K562 (cell line): ENCODE data around the gene GP1BB. TPM values are rescaled to one million over a fixed set of nuclear protein-coding genes. Genes with fewer than 3 reads are reported as not detected.
A peak's percentile ranks its signal among the peaks of the same experiment; 100 is the strongest.

Source experiments
- BCOR ChIP-seq: fragments of 450-650 bp; IDR thresholded peaks from 2 replicates; pipeline ENCODE4 v1.6.1; 2016
- BRCA1 ChIP-seq, 2 experiments: fragments of 450-650 bp in 1 of 2; sonication (generic) in 1 of 2; formaldehyde crosslinking in 1 of 2; IDR thresholded peaks; 2 replicates each; pipeline versions ENCODE4 v1.5.0 to v1.6.1; 2017 to 2020; ENCODE audit warnings: mild to moderate bottlenecking in 1 of 2, missing genetic modification reagents in 1 of 2
- CBX2 ChIP-seq: fragments of 200-600 bp; sonication (generic); IDR thresholded peaks from one replicate; pipeline ENCODE4 v1.6.1; 2012; ENCODE audit warnings: mild to moderate bottlenecking, low read length, inconsistent platforms; ENCODE audit not compliant: insufficient read depth, poor library complexity, severe bottlenecking
- CHCHD3 ChIP-seq: fragments of 250-450 bp; sonication (Bioruptor Pico); IDR thresholded peaks from 2 replicates; pipeline ENCODE4 v2.1.2; 2022; ENCODE audit warnings: mild to moderate bottlenecking
- CREBBP ChIP-seq: IDR thresholded peaks from one replicate; pipeline ENCODE4 v1.6.1; 2012; ENCODE audit warnings: low read depth, mild to moderate bottlenecking, control low read depth, inconsistent platforms, low read length
- E2F3 ChIP-seq: fragments of 250-450 bp; sonication (Bioruptor Pico); IDR thresholded peaks from 2 replicates; pipeline ENCODE4 v1.4.0; 2020; ENCODE audit warnings: mild to moderate bottlenecking
- ETV6 ChIP-seq, 3 experiments: fragments of 150-350 bp in 1 of 3; sonication (generic) in 1 of 3; formaldehyde crosslinking in 1 of 3; IDR thresholded peaks; 2 replicates each; pipeline versions ENCODE4 v1.6.1 to v1.8.0; 2014 to 2022; ENCODE audit warnings: borderline replicate concordance in 2 of 3, low read depth in 2 of 3, antibody characterized with exemption in 1 of 3, low read length in 1 of 3, mild to moderate bottlenecking in 1 of 3, missing genetic modification reagents in 1 of 3
- GABPB1 ChIP-seq: sonication (generic); formaldehyde crosslinking; IDR thresholded peaks from 2 replicates; pipeline ENCODE4 v1.8.0; 2022; ENCODE audit warnings: mild to moderate bottlenecking, missing genetic modification reagents
- HOXB6 ChIP-seq: fragments of 250-450 bp; sonication (Bioruptor Pico); IDR thresholded peaks from 2 replicates; pipeline ENCODE4 v1.5.1; 2022; ENCODE audit warnings: mild to moderate bottlenecking, borderline replicate concordance
- NKRF ChIP-seq: fragments of 450-650 bp; IDR thresholded peaks from 2 replicates; pipeline ENCODE4 v1.6.1; 2016; ENCODE audit warnings: borderline replicate concordance
- PHF8 ChIP-seq: fragments of 200-600 bp; sonication (generic); IDR thresholded peaks from 2 replicates; pipeline ENCODE4 v1.6.1; 2012; ENCODE audit warnings: mixed run types, mild to moderate bottlenecking, inconsistent platforms, low read length, moderate library complexity, borderline replicate concordance
- POLR2B ChIP-seq: fragments of 450-650 bp; IDR thresholded peaks from 2 replicates; pipeline ENCODE4 v1.6.1; 2018; ENCODE audit warnings: low read depth; ENCODE audit not compliant: partially characterized antibody
- SP1 ChIP-seq: sonication (generic); formaldehyde crosslinking; IDR thresholded peaks from 2 replicates; pipeline ENCODE4 v1.8.1; 2022; ENCODE audit warnings: mild to moderate bottlenecking, missing genetic modification reagents
- ZBTB26 ChIP-seq: fragments of 450-650 bp; formaldehyde crosslinking; IDR thresholded peaks from 2 replicates; pipeline ENCODE4 v1.4.0; 2022; ENCODE audit warnings: missing genetic modification characterization
- ZFP36 ChIP-seq: fragments of 150-350 bp; IDR thresholded peaks from 2 replicates; pipeline ENCODE4 v1.6.1; 2018; ENCODE audit warnings: low read length, low read depth; ENCODE audit not compliant: partially characterized antibody
- ZNF12 ChIP-seq: sonication (generic); formaldehyde crosslinking; IDR thresholded peaks from 2 replicates; pipeline ENCODE4 v1.4.0; 2020; ENCODE audit warnings: mild to moderate bottlenecking, missing genetic modification reagents
- ZNF518B ChIP-seq: fragments of 250-450 bp; sonication (Bioruptor Pico); IDR thresholded peaks from 2 replicates; pipeline ENCODE4 v1.5.0; 2021; ENCODE audit warnings: mild to moderate bottlenecking, moderate library complexity
- ZSCAN32 ChIP-seq: fragments of 450-650 bp; formaldehyde crosslinking; IDR thresholded peaks from 2 replicates; pipeline ENCODE4 v1.4.0; 2020; ENCODE audit warnings: mild to moderate bottlenecking, moderate library complexity
- polyA plus RNA-seq, 8 experiments: library from polyadenylated mRNA; depleted of rRNA in 4 of 8; stranded (reverse) in 5 of 8; unstranded in 3 of 8; fragments of >200 nt; fragmentation: Nextera tagmentation in 2 of 8; fragmentation: Illumina TruSeq in 1 of 8; extraction: Ambion mirVana in 2 of 8; extraction: Trizol in 1 of 8; gene quantifications; 2 replicates each; pipeline versions ENCODE4 v1.2.1 to v1.2.3, GENCODE V29; 2011 to 2014; ENCODE audit warnings: inconsistent platforms in 1 of 8, missing spikeins in 1 of 8
- total RNA-seq, 7 experiments: library from RNA; depleted of rRNA in 6 of 7; stranded (reverse); fragments of >200 nt in 6 of 7; fragmentation: Illumina TruSeq in 2 of 7; extraction: Trizol in 2 of 7; gene quantifications; 2 replicates each; pipeline versions ENCODE4 v1.2.1 to v1.2.3, GENCODE V29; 2011 to 2021; ENCODE audit warnings: low replicate concordance in 1 of 7

Gene GP1BB
- total and polyA plus RNA-seq, 9 of the 15 experiments (the other 6 are each of a cell fraction or from before 2014, with no cell fraction given) = 0.69 to 162 (median 2.8) TPM

- TF ChIP-seq E2F3 (CRISPR knock-in tag) = no peak
- TF ChIP-seq ETV6 (IDR thresholded peaks at IDR 0.05; ENCODE audit: borderline replicate concordance in 1 of 2, low read depth in 2 of 2, low read length in 1 of 2) = no peak
- no peak for TF ChIP-seq ETV6 (CRISPR knock-in tag; IDR thresholded peaks at IDR 0.05; ENCODE audit: borderline replicate concordance)
- TF ChIP-seq ZNF12 (CRISPR knock-in tag) = no peak
- no peak for TF ChIP-seq BRCA1 (IDR thresholded peaks at IDR 0.05)
- no peak for TF ChIP-seq BRCA1 (CRISPR knock-in tag; IDR thresholded peaks at IDR 0.05)
- no peak for TF ChIP-seq GABPB1 (CRISPR knock-in tag)
- TF ChIP-seq PHF8 = peak; percentile 17; the same call in 1 of the 2 replicates
- peak; percentile 1 for TF ChIP-seq ZFP36
- TF ChIP-seq CHCHD3 (CRISPR knock-in tag) = 0 out of 2 replicates have a peak, but pooled peaks have one; percentile 16
- no peak for TF ChIP-seq ZNF518B (CRISPR knock-in tag)
- TF ChIP-seq HOXB6 (CRISPR knock-in tag) = no peak
- TF ChIP-seq SP1 (CRISPR knock-in tag) = no peak
- no peak for TF ChIP-seq NKRF
- no peak for TF ChIP-seq POLR2B
- no peak for TF ChIP-seq CREBBP
- no peak for TF ChIP-seq CBX2
- TF ChIP-seq ZSCAN32 (CRISPR knock-in tag) = no peak
- TF ChIP-seq BCOR = peak; percentile 89
- no peak for TF ChIP-seq ZBTB26 (CRISPR knock-in tag)
Measured at GRCh38 chr22:19716041-19716828, 7.1 kb upstream of the GP1BB start (continued).
